GM12891 (cell line): Measurements from ENCODE around the gene NRXN3.

ENCODE experiments used
- POLR2A ChIP-seq: IDR thresholded peaks from 2 replicates; pipeline ENCODE4 v1.6.1; 2011; ENCODE audit warnings: low read depth, low read length, control low read depth
- POLR2AphosphoS5 ChIP-seq: IDR thresholded peaks from 2 replicates; pipeline ENCODE4 v1.6.1; 2011; ENCODE audit warnings: low read depth, low read length, control low read depth
- SPI1 ChIP-seq: IDR thresholded peaks from 2 replicates; pipeline ENCODE4 v1.6.1; 2011; ENCODE audit warnings: low read depth, low read length, control low read depth
- TAF1 ChIP-seq: IDR thresholded peaks from 2 replicates; pipeline ENCODE4 v1.6.1; 2011; ENCODE audit warnings: low read depth, low read length, control low read depth

DNA sequence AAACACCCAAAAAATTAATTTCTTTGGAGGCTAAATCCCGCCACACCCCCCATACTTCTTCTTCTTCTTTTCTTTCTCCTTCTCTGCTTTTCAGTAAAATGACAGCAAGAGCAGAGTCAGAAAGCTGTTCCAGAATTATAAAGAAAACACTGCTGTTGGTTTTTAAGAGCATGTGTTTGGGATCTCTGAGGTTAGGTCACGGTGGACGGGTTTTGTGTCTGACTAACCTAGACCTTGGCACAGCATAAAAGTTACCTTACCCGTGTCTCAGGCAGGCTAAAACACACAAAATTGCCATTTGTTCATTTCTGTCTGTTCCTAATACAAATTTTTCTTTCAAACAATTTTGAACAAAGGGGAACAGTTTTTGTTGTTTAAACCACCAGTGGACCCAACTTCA, 540.8 kb downstream of the NRXN3 start:
- no peak for TF ChIP-seq POLR2AphosphoS5
- no peak for TF ChIP-seq POLR2A
- TF ChIP-seq SPI1, result no peak
- TF ChIP-seq TAF1, result no peak
